Suprapubic skin (tissue), 4 donors: ENCODE data around the gene FLOT1.

Experiments
- POLR2A ChIP-seq, 2 donors: fragments of 450-650 bp; IDR thresholded peaks; one replicate each; pipeline ENCODE4 v1.6.1; 2017; ENCODE audit warnings: antibody characterized with exemption in 2 of 2, mild to moderate bottlenecking in 2 of 2, moderate library complexity in 2 of 2
- POLR2AphosphoS5 ChIP-seq, 3 donors: sonication (generic); formaldehyde crosslinking; IDR thresholded peaks; one replicate each; pipeline ENCODE4 v1.6.1; 2017; ENCODE audit warnings: antibody characterized with exemption in 3 of 3
- TF ChIP-seq, protein P1 (sequence below), 2 donors: fragments of 200-600 bp in 1 of 2; fragments of 450-650 bp in 1 of 2; sonication (generic) in 1 of 2; IDR thresholded peaks; one replicate each; pipeline ENCODE4 v1.5.1; 2016 to 2019; ENCODE audit warnings: antibody characterized with exemption in 2 of 2, mild to moderate bottlenecking in 1 of 2, moderate library complexity in 1 of 2

DNA sequence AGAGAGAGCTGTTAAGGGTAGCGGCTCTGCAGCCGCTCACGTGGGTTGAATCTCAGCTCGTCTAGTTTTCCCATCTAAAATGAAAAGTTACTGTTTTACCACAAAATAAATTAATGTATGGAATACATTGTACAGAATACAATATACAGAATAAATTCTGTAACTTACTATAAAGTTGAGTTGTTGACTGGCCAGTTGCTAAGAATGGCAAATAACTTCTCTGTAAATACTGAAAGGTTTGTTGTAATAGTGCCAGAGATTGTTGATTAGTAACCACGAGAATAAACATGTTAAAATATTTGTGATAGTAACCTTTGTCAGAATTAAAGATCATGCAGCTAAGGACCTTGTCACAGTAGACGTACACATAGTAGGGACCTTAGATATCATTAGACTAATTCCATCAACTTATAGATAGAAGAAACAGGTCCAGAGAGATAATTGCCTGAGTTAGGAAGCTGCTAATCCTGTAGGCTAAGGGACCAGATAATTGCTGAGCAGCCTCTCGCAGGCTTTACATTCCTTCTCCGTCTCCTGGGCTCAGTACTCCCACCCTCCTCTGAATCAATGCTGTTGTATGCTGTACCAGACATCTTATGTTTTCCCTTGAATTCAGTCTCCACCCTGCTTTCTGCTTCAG is 51.2 kb downstream of the FLOT1 start:
- TF ChIP-seq, protein P1, sequence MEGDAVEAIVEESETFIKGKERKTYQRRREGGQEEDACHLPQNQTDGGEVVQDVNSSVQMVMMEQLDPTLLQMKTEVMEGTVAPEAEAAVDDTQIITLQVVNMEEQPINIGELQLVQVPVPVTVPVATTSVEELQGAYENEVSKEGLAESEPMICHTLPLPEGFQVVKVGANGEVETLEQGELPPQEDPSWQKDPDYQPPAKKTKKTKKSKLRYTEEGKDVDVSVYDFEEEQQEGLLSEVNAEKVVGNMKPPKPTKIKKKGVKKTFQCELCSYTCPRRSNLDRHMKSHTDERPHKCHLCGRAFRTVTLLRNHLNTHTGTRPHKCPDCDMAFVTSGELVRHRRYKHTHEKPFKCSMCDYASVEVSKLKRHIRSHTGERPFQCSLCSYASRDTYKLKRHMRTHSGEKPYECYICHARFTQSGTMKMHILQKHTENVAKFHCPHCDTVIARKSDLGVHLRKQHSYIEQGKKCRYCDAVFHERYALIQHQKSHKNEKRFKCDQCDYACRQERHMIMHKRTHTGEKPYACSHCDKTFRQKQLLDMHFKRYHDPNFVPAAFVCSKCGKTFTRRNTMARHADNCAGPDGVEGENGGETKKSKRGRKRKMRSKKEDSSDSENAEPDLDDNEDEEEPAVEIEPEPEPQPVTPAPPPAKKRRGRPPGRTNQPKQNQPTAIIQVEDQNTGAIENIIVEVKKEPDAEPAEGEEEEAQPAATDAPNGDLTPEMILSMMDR (IDR thresholded peaks at IDR 0.05) = no peak
- TF ChIP-seq POLR2A (IDR thresholded peaks at IDR 0.05) (no peak), POLR2AphosphoS5 (IDR thresholded peaks at IDR 0.05) (no peak)
